ENCODE data around the gene FAM177B. TPM values are rescaled to one million over a fixed set of nuclear protein-coding genes. Genes with fewer than 3 reads are reported as not detected.
A peak's percentile ranks its signal among the peaks of the same experiment; 100 is the strongest.

The FAM177B gene
- total RNA-seq, 1 experiment from 2014 or later = not detected

- in situ Hi-C loops (cut with HindIII; ENCODE audit: low sequenced_read_pairs) = no loop called here
Observed at GRCh38 chr1:222781251-222781650, 44.2 kb downstream of the FAM177B start.

GRCh38 chr1:222783051-222783450, 46.0 kb downstream of the FAM177B start:
- DNase-seq (ENCODE audit: low spot score) = no peak
- in situ Hi-C loops (cut with HindIII; ENCODE audit: low sequenced_read_pairs) = no loop called here

More at GRCh38 chr1:222781251-222781650, 44.2 kb downstream of the FAM177B start:
- no peak for DNase-seq (ENCODE audit: low spot score)

DNA sequence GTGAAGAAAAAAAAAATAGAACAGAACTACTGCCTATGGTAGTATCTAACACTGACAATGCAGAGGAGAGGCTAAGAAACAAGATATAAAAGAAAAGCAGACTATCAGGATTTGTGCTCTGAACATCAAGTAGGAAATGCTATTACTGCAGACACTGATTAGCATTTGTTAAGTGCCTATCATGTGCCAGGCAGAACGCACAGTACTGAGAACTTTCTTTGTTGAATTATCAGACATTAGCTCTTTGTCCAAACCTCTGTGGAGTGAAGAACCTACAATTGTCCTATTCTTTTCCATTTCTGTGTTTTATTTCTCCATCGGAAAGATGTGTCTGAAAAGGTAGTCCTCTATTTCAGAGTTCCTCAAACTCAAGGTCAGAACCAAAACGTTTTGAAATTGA, 47.4 kb downstream of the FAM177B start:
- in situ Hi-C loops (cut with HindIII; ENCODE audit: low sequenced_read_pairs) = no loop called here
- DNase-seq (ENCODE audit: low spot score) = no peak

- in situ Hi-C loops (cut with HindIII; ENCODE audit: low sequenced_read_pairs) = no loop called here
- DNase-seq (ENCODE audit: low spot score) = peak; percentile 12
Observed at GRCh38 chr1:222784916-222785315, 47.9 kb downstream of the FAM177B start.

GRCh38 chr1:222785529-222785928, 48.5 kb downstream of the FAM177B start:
- peak; percentile 23 for DNase-seq (ENCODE audit: low spot score)
- in situ Hi-C loops (cut with HindIII; ENCODE audit: low sequenced_read_pairs) = no loop called here

DNA sequence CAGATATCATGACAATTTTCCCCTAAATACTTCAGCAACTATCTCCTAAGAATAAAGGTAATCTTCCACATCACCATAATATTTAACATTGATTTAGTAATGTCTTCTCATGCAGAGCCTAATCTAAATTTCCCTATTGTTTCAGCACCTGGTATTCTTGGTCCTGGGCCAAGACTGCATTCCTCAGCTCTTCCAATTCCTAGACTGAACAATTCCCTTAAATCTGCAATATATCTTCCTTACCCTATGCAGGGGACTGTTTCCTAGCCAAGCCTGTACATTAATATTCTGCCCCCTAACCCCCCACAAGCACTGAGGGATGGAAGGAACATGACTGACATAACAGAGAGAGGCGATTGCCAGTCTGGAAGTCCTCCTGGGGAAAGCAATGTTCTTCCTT, 49.1 kb downstream of the FAM177B start:
- in situ Hi-C loops (cut with HindIII; ENCODE audit: low sequenced_read_pairs) = no loop called here
- peak; percentile 80 for DNase-seq (ENCODE audit: low spot score)

DNA sequence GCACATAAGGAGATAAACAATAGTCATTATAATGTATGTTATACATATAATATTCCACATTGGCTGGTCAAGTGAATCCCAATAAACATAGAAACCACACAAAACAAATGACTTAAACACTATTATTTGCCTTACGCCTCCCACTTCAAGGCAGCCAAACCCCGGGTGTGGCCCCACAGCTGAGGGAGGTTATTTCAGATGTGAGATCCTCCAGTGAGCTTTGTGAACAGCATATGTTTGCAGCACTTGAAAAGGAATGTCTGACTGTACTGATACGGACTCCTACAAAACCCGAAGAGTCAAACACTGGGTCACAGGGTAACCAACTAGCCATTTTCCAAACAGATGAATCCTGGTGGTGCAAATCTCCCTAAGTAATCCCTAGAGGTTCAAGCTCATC, 50.7 kb downstream of the FAM177B start:
- no peak for DNase-seq (ENCODE audit: low spot score)
- in situ Hi-C loops (cut with HindIII; ENCODE audit: low sequenced_read_pairs) = no loop called here

GRCh38 chr1:222788402-222789156, 51.6 kb downstream of the FAM177B start:
- in situ Hi-C loops (cut with HindIII; ENCODE audit: low sequenced_read_pairs) = no loop called here
- DNase-seq (ENCODE audit: low spot score) = no peak

- DNase-seq (ENCODE audit: low spot score) = no peak
- in situ Hi-C loops (cut with HindIII; ENCODE audit: low sequenced_read_pairs) = no loop called here
Observed at GRCh38 chr1:222790115-222790514, 53.1 kb downstream of the FAM177B start.

DNA sequence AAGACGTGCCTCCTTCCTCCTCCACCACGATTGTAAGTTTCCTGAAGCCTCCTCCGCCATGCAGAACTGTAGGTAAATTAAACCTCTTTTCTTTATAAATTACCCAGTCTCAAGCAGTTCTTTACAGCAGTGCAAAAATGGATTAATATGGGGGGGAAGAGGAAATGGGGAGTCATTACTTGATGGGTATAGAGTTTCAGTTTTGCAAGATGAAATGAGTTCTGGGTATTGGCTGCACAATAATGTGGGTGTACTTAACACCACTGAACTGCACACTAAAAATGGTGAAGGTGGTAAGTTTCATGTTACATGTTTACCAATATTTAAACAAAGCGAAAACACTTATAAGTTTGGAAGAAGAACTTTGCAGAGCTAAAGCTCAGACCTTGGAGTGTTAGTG, 53.5 kb downstream of the FAM177B start:
- no peak for DNase-seq (ENCODE audit: low spot score)
- in situ Hi-C loops (cut with HindIII; ENCODE audit: low sequenced_read_pairs) = no loop called here

DNA sequence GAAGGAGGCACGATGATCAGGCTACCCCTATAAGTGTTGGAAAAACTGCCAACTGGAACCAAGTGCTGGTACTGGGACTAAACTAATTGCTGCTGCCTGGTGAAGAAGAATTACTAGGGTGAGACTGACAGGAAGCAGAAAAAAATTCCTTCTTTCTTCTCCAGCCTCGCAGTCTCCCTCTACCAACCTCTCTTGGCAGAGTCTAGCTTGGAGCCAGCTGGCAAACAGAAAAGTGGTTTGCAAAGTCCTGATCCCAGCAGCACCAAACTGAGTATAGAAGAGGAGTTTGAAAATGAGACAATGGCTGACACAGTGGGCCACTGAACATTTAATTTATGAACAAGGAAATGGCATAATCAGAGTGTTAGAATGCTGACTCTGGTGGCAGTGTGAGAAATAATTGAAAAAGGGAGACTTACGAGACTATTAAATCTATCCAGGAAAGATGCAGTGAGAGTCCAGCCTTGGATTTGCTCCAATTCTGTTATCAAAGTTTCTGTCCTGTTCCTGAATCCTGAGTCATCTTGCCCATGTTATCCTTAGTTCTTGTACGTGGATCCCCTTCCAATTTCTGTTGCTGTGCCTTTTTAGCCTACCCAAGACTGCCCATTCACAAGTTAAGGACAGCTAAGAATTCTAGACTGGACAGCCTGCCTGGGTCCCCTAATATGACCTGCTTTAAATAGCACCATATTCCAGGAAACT, 54.2 kb downstream of the FAM177B start:
- DNase-seq (ENCODE audit: low spot score) = no peak
- in situ Hi-C loops (cut with HindIII; ENCODE audit: low sequenced_read_pairs) = no loop called here

GRCh38 chr1:222792744-222793143, 55.7 kb downstream of the FAM177B start:
- no peak for DNase-seq (ENCODE audit: low spot score)
- in situ Hi-C loops (cut with HindIII; ENCODE audit: low sequenced_read_pairs) = no loop called here

GRCh38 chr1:222794656-222795474, 57.9 kb downstream of the FAM177B start:
- no peak for DNase-seq (ENCODE audit: low spot score)
- in situ Hi-C loops (cut with HindIII; ENCODE audit: low sequenced_read_pairs) = no loop called here

- DNase-seq (ENCODE audit: low spot score) = no peak
- in situ Hi-C loops (cut with HindIII; ENCODE audit: low sequenced_read_pairs) = no loop called here
Observed at GRCh38 chr1:222798116-222798515, 61.1 kb downstream of the FAM177B start.

- DNase-seq (ENCODE audit: low spot score) = no peak
- in situ Hi-C loops (cut with HindIII; ENCODE audit: low sequenced_read_pairs) = no loop called here
Observed at GRCh38 chr1:222798975-222799374, 62.0 kb downstream of the FAM177B start.

Other genes starting within 250 kb of the FAM177B start
- gene HHIPL2, start 189.1 kb upstream of the FAM177B start, total RNA-seq (2014; rRNA removed; shearing (Covaris generic)) = 0.31 TPM in 1 of 2 replicates, not detected in the other
- 3.1 and 18.4 TPM in 2 replicates for gene TAF1A, start 147.3 kb upstream of the FAM177B start, total RNA-seq (2014; rRNA removed; shearing (Covaris generic))
- 8.1 and 14.8 TPM in 2 replicates for gene MIA3, start 119.1 kb upstream of the FAM177B start, total RNA-seq (2014; rRNA removed; shearing (Covaris generic))
- 24.0 and 35.1 TPM in 2 replicates for gene AIDA, start 24.7 kb upstream of the FAM177B start, total RNA-seq (2014; rRNA removed; shearing (Covaris generic))
- 25.4 and 51.2 TPM in 2 replicates for gene BROX, start 24.6 kb upstream of the FAM177B start, total RNA-seq (2014; rRNA removed; shearing (Covaris generic))
- gene DISP1, start 77.8 kb downstream of the FAM177B start, total RNA-seq (2014; rRNA removed; shearing (Covaris generic)) = 1.1 and 1.8 TPM in 2 replicates

Measured in G401 (cell line).